WTC11 (cell line): ENCODE data around the gene PTPRJ. TPM values are rescaled to one million over a fixed set of nuclear protein-coding genes. Genes with fewer than 3 reads are reported as not detected.

ENCODE experiments used
- ATAC-seq: fragments of 200-7000 bp; cut with Tn5 transposase; 2 replicates; pipeline ENCODE4 v1.10.0; 2021; ENCODE audit warnings: mild to moderate bottlenecking, moderate library complexity
- CTCF ChIA-PET: fragments of 300-600 bp; sonication (Branson Sonifier 250); formaldehyde crosslinking; loops from one replicate; lab custom pipeline; 2021; ENCODE audit warnings: antibody characterized with exemption; lab: Charles Lee
- POLR2A ChIA-PET: fragments of 350-600 bp; sonication (Branson Sonifier 250); formaldehyde crosslinking; loops from one replicate; lab custom pipeline; 2021; ENCODE audit warnings: antibody characterized with exemption; lab: Charles Lee
- DNase-seq: peaks from one replicate; pipeline ENCODE4 v3.0.0; 2021; ENCODE audit warnings: low spot score
- H3K27ac Mint-ChIP-seq: 2 replicates; pipeline ENCODE4 v1.8.0; 2021; ENCODE audit warnings: mixed read lengths
- H3K27me3 Mint-ChIP-seq: 2 replicates; pipeline ENCODE4 v1.8.0; 2021; ENCODE audit warnings: low read depth, mild to moderate bottlenecking, moderate library complexity, mixed read lengths
- H3K36me3 Mint-ChIP-seq: 2 replicates; pipeline ENCODE4 v1.8.0; 2021; ENCODE audit warnings: mixed read lengths
- H3K4me1 Mint-ChIP-seq: 2 replicates; pipeline ENCODE4 v1.8.0; 2022; ENCODE audit warnings: mixed read lengths
- H3K4me3 Mint-ChIP-seq: 2 replicates; pipeline ENCODE4 v1.8.0; 2021; ENCODE audit warnings: mild to moderate bottlenecking, moderate library complexity, mixed read lengths
- H3K9me3 Mint-ChIP-seq: 2 replicates; pipeline ENCODE4 v1.8.0; 2021; ENCODE audit warnings: mixed read lengths
- AFF4 ChIP-seq: sonication (generic); formaldehyde crosslinking; IDR thresholded peaks from 2 replicates; pipeline ENCODE4 v1.8.1; 2023; ENCODE audit warnings: mild to moderate bottlenecking, missing genetic modification reagents, borderline replicate concordance
- AR ChIP-seq: fragments of 250-450 bp; sonication (Bioruptor Pico); IDR thresholded peaks from 2 replicates; pipeline ENCODE4 v1.9.0; 2021; ENCODE audit warnings: mild to moderate bottlenecking
- ATF1 ChIP-seq: sonication (generic); formaldehyde crosslinking; IDR thresholded peaks from 2 replicates; pipeline ENCODE4 v1.8.1; 2023; ENCODE audit warnings: mild to moderate bottlenecking, moderate library complexity, missing genetic modification reagents
- ELF4 ChIP-seq: sonication (generic); formaldehyde crosslinking; IDR thresholded peaks from 2 replicates; pipeline ENCODE4 v1.8.1; 2022; ENCODE audit warnings: low read depth, mild to moderate bottlenecking, moderate library complexity, missing genetic modification reagents
- ESRRA ChIP-seq: sonication (generic); formaldehyde crosslinking; IDR thresholded peaks from 2 replicates; pipeline ENCODE4 v1.8.1; 2022; ENCODE audit warnings: mild to moderate bottlenecking, missing genetic modification reagents, borderline replicate concordance
- FOXP1 ChIP-seq: sonication (generic); formaldehyde crosslinking; IDR thresholded peaks from 2 replicates; pipeline ENCODE4 v1.8.0; 2022; ENCODE audit warnings: missing genetic modification reagents, mild to moderate bottlenecking, moderate library complexity, borderline replicate concordance
- GABPB1 ChIP-seq: sonication (generic); formaldehyde crosslinking; IDR thresholded peaks from 2 replicates; pipeline ENCODE4 v1.8.1; 2023; ENCODE audit warnings: mild to moderate bottlenecking, missing genetic modification reagents
- MYBL2 ChIP-seq: sonication (generic); formaldehyde crosslinking; IDR thresholded peaks from 2 replicates; pipeline ENCODE4 v1.8.1; 2023; ENCODE audit warnings: mild to moderate bottlenecking, moderate library complexity, missing genetic modification reagents
- NFE2L1 ChIP-seq: sonication (generic); formaldehyde crosslinking; IDR thresholded peaks from 2 replicates; pipeline ENCODE4 v1.8.1; 2023; ENCODE audit warnings: missing genetic modification reagents
- OVOL2 ChIP-seq: fragments of 250-450 bp; sonication (Bioruptor Pico); IDR thresholded peaks from 2 replicates; pipeline ENCODE4 v1.9.0; 2021; ENCODE audit warnings: mild to moderate bottlenecking, borderline replicate concordance
- SOX15 ChIP-seq: fragments of 250-450 bp; sonication (Bioruptor Pico); IDR thresholded peaks from 2 replicates; pipeline ENCODE4 v1.9.0; 2021; ENCODE audit warnings: mild to moderate bottlenecking
- SP1 ChIP-seq: sonication (generic); formaldehyde crosslinking; conservative IDR thresholded peaks from 2 replicates; pipeline ENCODE4 v1.8.1; 2022; ENCODE audit warnings: missing genetic modification reagents
- TEAD1 ChIP-seq: sonication (generic); formaldehyde crosslinking; IDR thresholded peaks from 2 replicates; pipeline ENCODE4 v1.8.0; 2022; ENCODE audit warnings: mild to moderate bottlenecking, missing genetic modification reagents
- TEAD4 ChIP-seq: sonication (generic); formaldehyde crosslinking; IDR thresholded peaks from 2 replicates; pipeline ENCODE4 v1.8.0; 2022; ENCODE audit warnings: mild to moderate bottlenecking, missing genetic modification reagents
- ZBTB43 ChIP-seq: sonication (generic); formaldehyde crosslinking; IDR thresholded peaks from 2 replicates; pipeline ENCODE4 v1.8.1; 2023; ENCODE audit warnings: mild to moderate bottlenecking, missing genetic modification reagents
- ZNF121 ChIP-seq: sonication (generic); formaldehyde crosslinking; IDR thresholded peaks from 2 replicates; pipeline ENCODE4 v1.8.0; 2023; ENCODE audit warnings: missing genetic modification reagents
- ZNF138 ChIP-seq: sonication (generic); formaldehyde crosslinking; conservative IDR thresholded peaks from 2 replicates; pipeline ENCODE4 v1.8.1; 2022; ENCODE audit warnings: mild to moderate bottlenecking, moderate library complexity, missing genetic modification reagents
- ZNF423 ChIP-seq: fragments of 250-450 bp; sonication (Bioruptor Pico); IDR thresholded peaks from 2 replicates; pipeline ENCODE4 v2.1.2; 2022; ENCODE audit warnings: mild to moderate bottlenecking, moderate library complexity
- ZNF512 ChIP-seq: sonication (generic); formaldehyde crosslinking; IDR thresholded peaks from 2 replicates; pipeline ENCODE4 v1.8.1; 2022; ENCODE audit warnings: missing genetic modification reagents, borderline replicate concordance
- total RNA-seq: library from RNA; stranded (reverse); gene quantifications from 3 replicates; pipeline ENCODE4 v1.2.3, GENCODE V29; 2021

Gene PTPRJ
- total RNA-seq, 1 experiment from 2014 or later = 19.5 TPM

GRCh38 chr11:48081151-48082010, 101.0 kb downstream of the PTPRJ start:
- peaks cover 8% of the 10 kb centered on the region for H3K4me1 Mint-ChIP-seq
- peaks cover 10% of the 10 kb centered on the region for H3K36me3 Mint-ChIP-seq
- DNase-seq (no peak), ATAC-seq (no peak)
- ChIA-PET CTCF (interaction anchor here (1.2 kb wide), 1 partner anchor 27 kb away, joined by 3 read pairs; no protein-coding TSS in a partner anchor), POLR2A (interaction anchor here (1.5 kb wide), 1 partner anchor 7 kb away, joined by 3 read pairs; no protein-coding TSS in a partner anchor)
- TF ChIP-seq TEAD4 (CRISPR knock-in tag) (no peak), GABPB1 (CRISPR knock-in tag) (no peak), ZNF121 (CRISPR knock-in tag) (no peak), ESRRA (CRISPR knock-in tag) (no peak), ZNF423 (CRISPR knock-in tag) (no peak), OVOL2 (CRISPR knock-in tag) (no peak), MYBL2 (CRISPR knock-in tag) (no peak), TEAD1 (CRISPR knock-in tag) (no peak), AR (no peak), SOX15 (CRISPR knock-in tag) (no peak)
- H3K4me3 Mint-ChIP-seq = no peak overlapping the region
- no peak overlapping the region for H3K27ac Mint-ChIP-seq
- no peaks in the 10 kb centered on the region for H3K27me3 Mint-ChIP-seq
- H3K9me3 Mint-ChIP-seq = peaks cover 7% of the 10 kb centered on the region

- CTCF ChIA-PET = interaction anchor here (1.1 kb wide), 1 partner anchor 149 kb away, joined by 3 read pairs; no protein-coding TSS in a partner anchor
- Mint-ChIP-seq H3K36me3 (peaks cover 10% of the 10 kb centered on the region), H3K4me1 (peaks cover 10% of the 10 kb centered on the region), H3K4me3 (no peak overlapping the region), H3K27ac (no peak overlapping the region), H3K9me3 (peaks cover 7% of the 10 kb centered on the region), H3K27me3 (no peaks in the 10 kb centered on the region)
- no peak for DNase-seq
- POLR2A ChIA-PET = interaction anchor here (0.6 kb wide), 1 partner anchor 192 kb away, joined by 3 read pairs; no protein-coding TSS in a partner anchor
- ATAC-seq = no peak
- no peak for TF ChIP-seq ZNF512 (CRISPR knock-in tag)
- TF ChIP-seq ZBTB43 (CRISPR knock-in tag) = no peak
Measured at GRCh38 chr11:48082771-48083170, 102.4 kb downstream of the PTPRJ start.

GRCh38 chr11:48083421-48083820, 103.1 kb downstream of the PTPRJ start:
- Mint-ChIP-seq H3K4me1 (peaks cover 16% of the 10 kb centered on the region), H3K9me3 (peaks cover 7% of the 10 kb centered on the region), H3K27ac (no peak overlapping the region), H3K36me3 (peaks cover 10% of the 10 kb centered on the region), H3K4me3 (no peak overlapping the region), H3K27me3 (no peaks in the 10 kb centered on the region)
- no peak for DNase-seq
- ChIA-PET POLR2A (interaction anchor here (0.6 kb wide), 2 partner anchors 193 to 265 kb away, joined by 3 to 4 read pairs; no protein-coding TSS in a partner anchor), CTCF (interaction anchor here (1.1 kb wide), 1 partner anchor 149 kb away, joined by 3 read pairs; no protein-coding TSS in a partner anchor)
- no peak for ATAC-seq
- TF ChIP-seq NFE2L1 (CRISPR knock-in tag) (no peak), ZNF138 (no peak), SP1 (CRISPR knock-in tag) (no peak), ELF4 (no peak), AFF4 (CRISPR knock-in tag) (no peak), ATF1 (no peak), FOXP1 (no peak), ZNF512 (CRISPR knock-in tag) (no peak)
